Measurements from ENCODE around the gene NDUFAF2. TPM values are rescaled to one million over a fixed set of nuclear protein-coding genes. Genes with fewer than 3 reads are reported as not detected.

NDUFAF2 gene
- total and polyA plus RNA-seq, 2 of the 8 experiments (the other 6 are each of a cell fraction or from before 2014, with no cell fraction given), result 10.7 to 46.5 TPM

- H3K9ac ChIP-seq (replicated peaks in 1 of 4; ENCODE audit: extremely low read depth in 1 of 4, low read depth in 3 of 4, low read length in 3 of 4), result no peak overlapping the region
- POLR2A ChIA-PET (ENCODE audit: partially characterized antibody), result no interaction called here
- no peak for TF ChIP-seq ZNF274 (IDR thresholded peaks at IDR 0.05; ENCODE audit: borderline replicate concordance, extremely low read depth, low read length)
- TF ChIP-seq SIN3A (conservative IDR thresholded peaks at IDR 0.05 in 1 of 2, IDR thresholded peaks at IDR 0.05 in 1 of 2; ENCODE audit: low read depth in 1 of 2, low read length in 2 of 2), result no peak
- no peak for TF ChIP-seq TCF12 (IDR thresholded peaks at IDR 0.05; ENCODE audit: low read depth, low read length)
- TF ChIP-seq NANOG (IDR thresholded peaks at IDR 0.05; ENCODE audit: insufficient read depth, low read depth, low read length, poor library complexity, severe bottlenecking), result no peak
- no peak for TF ChIP-seq SAP30 (IDR thresholded peaks at IDR 0.05; ENCODE audit: insufficient read depth, insufficient replicate concordance, low read length)
- no peak for TF ChIP-seq E2F6 (IDR thresholded peaks at IDR 0.05)
- TF ChIP-seq CTCF (IDR thresholded peaks at IDR 0.05; ENCODE audit: control extremely low read depth in 1 of 3, insufficient read depth in 1 of 3, low read depth in 1 of 3, low read length in 3 of 3), result no peak
- TF ChIP-seq EGR1 (IDR thresholded peaks at IDR 0.05; ENCODE audit: borderline replicate concordance, low read depth, low read length), result no peak
- no peak for TF ChIP-seq POLR2AphosphoS5 (IDR thresholded peaks at IDR 0.05; ENCODE audit: low read depth, low read length)
- TF ChIP-seq SP2 (IDR thresholded peaks at IDR 0.05; ENCODE audit: low read length), result no peak
Observed at GRCh38 chr5:61200582-61201155, 255.7 kb downstream of the NDUFAF2 start.

More at GRCh38 chr5:61200582-61201155, 255.7 kb downstream of the NDUFAF2 start:
- Histone ChIP-seq H3K23ac (ENCODE audit: insufficient read length) (peak overlapping the region; percentile 70), H4K8ac (ENCODE audit: extremely low read depth, insufficient read depth, low read length) (peak overlapping the region; percentile 71), H3K56ac (replicated peaks; ENCODE audit: insufficient read length, low read depth, low read length) (no peak overlapping the region), H2BK5ac (ENCODE audit: low read depth, low read length) (no peak overlapping the region), H2BK12ac (ENCODE audit: low read depth, low read length) (no peak overlapping the region), H3K4me1 (replicated peaks in 1 of 4; ENCODE audit: control insufficient read depth in 3 of 4, insufficient read depth in 4 of 4, low read length in 3 of 4) (peaks cover 0 to 9% (median 0%) of the 10 kb centered on the region in 4 experiments; a peak in 4 of 7 replicates), H3K79me2 (ENCODE audit: control insufficient read depth in 1 of 2, insufficient read depth in 2 of 2, low read length in 2 of 2) (no peaks in the 10 kb centered on the region), H2AK5ac (ENCODE audit: low read depth, low read length) (no peak overlapping the region), H4K5ac (ENCODE audit: insufficient read length, low read depth, low read length) (no peak overlapping the region), H3K79me1 (ENCODE audit: low read depth, low read length) (no peaks in the 10 kb centered on the region), H3K36me3 (ENCODE audit: control insufficient read depth in 2 of 4, insufficient read depth in 4 of 4, low read length in 3 of 4) (no peaks in the 10 kb centered on the region), H3K27ac (ENCODE audit: low read depth, low read length) (no peak overlapping the region), H3K4me2 (ENCODE audit: insufficient read depth in 1 of 2, low read depth in 2 of 2, low read length in 2 of 2) (no peak overlapping the region), H3K9me3 (ENCODE audit: insufficient read depth in 2 of 2, low read depth in 1 of 2, low read length in 1 of 2) (peaks cover 0 to 3% of the 10 kb centered on the region in 2 experiments; a peak in 1 of 4 replicates), H3K4me3 (ENCODE audit: extremely low read depth in 1 of 4, insufficient read depth in 2 of 4, low read depth in 3 of 4, low read length in 4 of 4) (no peak overlapping the region), H2AFZ (ENCODE audit: low read length) (peak overlapping the region; percentile 70), H2BK120ac (replicated peaks; ENCODE audit: low read depth, low read length) (no peak overlapping the region), H3K14ac (ENCODE audit: insufficient read length) (no peak overlapping the region), H2BK20ac (ENCODE audit: low read length) (no peak overlapping the region), H3K27me3 (replicated peaks in 1 of 4; ENCODE audit: control insufficient read depth in 3 of 4, extremely low read depth in 1 of 4, insufficient read depth in 3 of 4, low read length in 3 of 4) (no peaks in the 10 kb centered on the region), H2BK15ac (ENCODE audit: low read length) (no peak overlapping the region), H3K23me2 (ENCODE audit: low read depth, low read length) (no peaks in the 10 kb centered on the region), H3K4ac (replicated peaks; ENCODE audit: insufficient read length, low read depth, low read length) (no peak overlapping the region), H4K91ac (replicated peaks; ENCODE audit: insufficient read length, low read length) (no peak overlapping the region), H4K20me1 (replicated peaks in 1 of 2; ENCODE audit: control insufficient read depth in 1 of 2, insufficient read depth in 2 of 2, low read length in 2 of 2) (no peaks in the 10 kb centered on the region), H3K18ac (ENCODE audit: extremely low read depth, low read length) (no peak overlapping the region)
- FAIRE-seq (no peak), DNase-seq (ENCODE audit: low read depth in 1 of 2, low spot score in 2 of 2) (no peak)
- 88% methylated on average over 8 of the region's 8 CpGs; no CpG with 5 or more reads in 1 of the 2 experiments for WGBS, 2 experiments (ENCODE audit: extremely low coverage in 1 of 2, insufficient coverage in 1 of 2, insufficient read length in 1 of 2, insufficient replicate concordance in 2 of 2, low coverage in 1 of 2, low lambda C conversion rate in 2 of 2, missing lambda C conversion rate in 1 of 2)
- CTCF ChIA-PET (ENCODE audit: partially characterized antibody), result interaction anchor here (0.6 to 1.6 kb wide), 4 partner anchors 9 to 184 kb away, joined by 3 to 9 read pairs (median 3); no protein-coding TSS in a partner anchor
